ENCODE results near the gene RNF144A.

Gene RNF144A

DNA sequence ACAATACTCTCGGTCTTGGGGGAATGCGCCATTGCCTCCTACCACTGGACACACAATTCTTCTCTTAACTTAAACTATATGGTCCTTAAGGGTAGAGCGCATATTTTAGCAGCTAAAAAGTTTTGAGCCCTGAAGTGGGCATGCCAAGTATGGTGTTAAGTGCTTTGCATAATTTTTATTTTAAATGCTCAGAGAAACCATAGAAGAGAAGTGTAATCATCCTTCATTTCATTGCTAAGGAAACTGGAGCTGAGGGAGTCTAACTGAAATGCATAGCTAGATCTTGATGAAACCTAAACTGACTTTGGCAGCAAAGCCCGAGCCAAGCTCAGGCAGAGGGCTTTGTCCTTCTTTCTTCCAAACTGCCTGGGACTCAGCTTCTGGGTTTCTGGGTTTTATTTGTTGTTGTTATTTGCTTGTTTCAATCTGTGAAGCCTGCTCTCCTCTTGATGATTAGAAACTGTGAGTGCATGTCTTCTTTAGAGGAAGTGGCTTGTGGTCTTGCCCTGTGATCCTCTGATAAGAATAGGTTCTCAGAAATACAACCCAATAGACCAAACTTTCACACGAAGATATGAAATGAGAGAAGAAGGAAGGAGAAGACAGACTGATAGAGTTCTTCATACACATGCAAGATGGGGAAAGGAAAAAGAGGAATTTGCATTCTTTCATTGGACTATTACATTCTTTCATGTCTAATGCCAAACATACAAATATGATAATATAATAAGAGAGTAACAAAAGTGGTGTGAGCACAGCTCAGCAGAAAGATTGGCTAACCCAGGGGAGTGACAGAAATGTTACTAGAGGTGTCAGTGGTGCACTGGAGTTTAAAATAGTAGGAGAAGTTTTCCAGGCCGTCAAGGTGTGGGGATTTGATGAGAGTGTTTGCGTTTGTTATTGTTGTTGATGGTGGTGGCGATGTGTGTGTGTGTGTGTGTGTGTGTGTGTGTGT lies 7.5 kb upstream of the RNF144A start:
- no peak for DNase-seq

DNA sequence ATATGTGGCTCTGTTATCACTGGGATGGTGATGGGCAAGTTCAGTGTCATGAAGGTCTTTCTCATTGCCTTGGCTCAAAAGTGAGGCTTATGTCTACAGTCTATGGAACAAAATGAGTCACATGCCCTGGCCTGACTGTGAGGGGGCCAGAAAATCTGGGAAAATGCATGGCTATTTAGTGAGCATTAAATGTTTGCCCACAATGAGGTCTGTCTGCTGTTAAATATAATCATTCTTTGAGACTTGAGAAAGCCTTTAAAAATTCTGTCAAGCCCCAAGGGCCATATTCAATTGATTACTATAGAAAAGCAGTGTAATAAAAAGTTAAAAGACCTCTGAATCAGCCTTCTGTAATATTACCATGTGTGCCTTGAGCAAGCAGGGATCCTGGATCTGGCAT lies 5.5 kb upstream of the RNF144A start:
- DNase-seq: no peak

DNA sequence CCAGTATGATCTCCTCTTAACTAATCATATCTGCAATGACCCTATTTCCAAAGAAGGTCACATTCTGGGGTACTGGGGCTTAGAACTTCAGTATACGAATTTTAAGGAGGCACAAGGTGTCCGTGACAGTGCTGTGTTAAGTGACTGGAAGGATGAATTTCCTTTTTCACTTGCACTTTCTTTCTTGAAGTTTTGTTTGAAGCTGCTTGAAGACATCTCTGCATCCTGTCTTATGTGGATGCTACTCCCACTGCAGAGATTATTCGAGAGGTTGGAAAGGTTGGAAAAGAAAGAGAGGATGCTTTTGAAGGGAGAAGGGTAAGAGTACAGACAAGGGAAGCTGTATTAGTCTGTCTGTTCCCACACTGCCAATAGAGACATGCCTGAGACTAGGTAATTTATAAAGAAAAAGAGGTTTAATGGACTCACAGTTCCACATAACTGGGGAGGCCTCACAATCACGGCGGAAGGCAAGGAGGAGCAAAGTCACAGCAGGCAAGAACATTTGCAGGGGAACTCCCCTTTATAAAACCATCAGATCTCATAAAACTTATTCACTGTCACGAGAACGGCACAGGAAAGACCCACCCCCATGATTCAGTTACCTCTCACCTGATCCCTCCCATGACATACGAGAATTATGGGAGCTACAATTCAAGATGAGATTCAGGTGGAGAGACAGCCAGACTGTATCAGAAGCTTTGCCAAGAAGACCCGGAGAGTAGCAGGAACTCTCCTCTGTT lies 3.6 kb upstream of the RNF144A start:
- no peak for DNase-seq

DNA sequence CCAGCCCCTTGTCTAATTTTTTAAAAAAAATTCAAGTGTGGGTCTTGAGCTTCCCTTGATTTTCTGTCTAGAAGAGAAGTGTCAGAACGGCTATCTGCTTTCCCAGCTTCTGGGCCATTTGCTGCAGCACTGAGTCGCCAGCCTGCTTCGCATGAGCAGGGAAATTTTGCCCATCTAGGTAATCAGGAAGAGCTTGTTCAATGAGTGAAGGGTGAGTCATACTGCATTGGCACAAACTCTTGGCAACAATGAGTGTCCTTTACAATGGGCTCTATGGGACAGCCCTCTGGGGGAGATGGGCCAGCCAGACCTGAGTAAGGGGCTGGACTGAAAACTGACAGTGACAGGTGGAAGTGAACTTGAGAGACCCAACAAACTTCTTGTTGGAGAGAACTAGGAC lies 2.4 kb upstream of the RNF144A start:
- DNase-seq: no peak

GRCh38 chr2:6915399-6915798 lies 1.8 kb upstream of the RNF144A start:
- no peak for DNase-seq

DNA sequence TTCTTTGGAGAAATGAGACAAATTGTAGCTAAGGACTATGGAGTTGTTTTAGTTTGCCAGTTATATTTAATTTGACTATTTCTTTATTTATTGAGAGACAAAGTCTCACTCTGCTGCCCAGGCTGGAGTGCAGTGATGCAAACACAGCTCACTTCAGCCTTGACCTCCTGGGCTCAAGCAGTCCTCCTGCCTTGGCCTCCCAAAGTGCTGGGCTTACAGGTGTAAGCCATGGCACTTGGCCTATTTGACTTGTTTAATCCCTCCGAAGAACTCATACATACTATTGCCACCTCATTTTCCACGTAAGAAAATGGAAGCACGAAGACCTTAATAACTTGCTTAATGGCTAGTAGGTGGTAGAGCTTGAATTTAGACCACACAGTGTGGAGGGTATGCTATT lies 988 bp upstream of the RNF144A start:
- DNase-seq: no peak

- no peak for DNase-seq
Measured at GRCh38 chr2:6916736-6917070, 509 bp upstream of the RNF144A start.

GRCh38 chr2:6917761-6918421 lies 679 bp downstream of the RNF144A start:
- no peak for DNase-seq

GRCh38 chr2:6919901-6920742 lies 2.9 kb downstream of the RNF144A start:
- no peak for DNase-seq

DNA sequence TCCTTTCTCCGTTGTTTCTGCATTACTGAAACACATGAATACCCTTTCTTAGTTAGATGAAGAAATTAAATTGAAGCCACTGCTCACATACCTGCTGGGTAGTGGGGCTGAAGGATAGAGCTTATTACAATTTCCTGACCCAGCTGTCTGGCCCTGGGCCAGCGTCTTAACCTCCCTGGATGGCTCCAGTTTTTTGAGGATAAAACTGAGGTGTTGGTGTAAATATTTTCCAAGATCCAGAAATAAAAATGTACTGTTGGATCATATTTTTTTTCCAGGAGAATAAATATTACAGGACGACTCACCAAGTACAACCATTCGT lies 3.5 kb downstream of the RNF144A start:
- no peak for DNase-seq

- DNase-seq: no peak
Measured at GRCh38 chr2:6921321-6921922, 4.2 kb downstream of the RNF144A start.

- DNase-seq: no peak
Measured at GRCh38 chr2:6922201-6922656, 5.0 kb downstream of the RNF144A start.

GRCh38 chr2:6923319-6923718 lies 6.1 kb downstream of the RNF144A start:
- no peak for DNase-seq

- no peak for DNase-seq
Measured at GRCh38 chr2:6924101-6924923, 7.1 kb downstream of the RNF144A start.

DNA sequence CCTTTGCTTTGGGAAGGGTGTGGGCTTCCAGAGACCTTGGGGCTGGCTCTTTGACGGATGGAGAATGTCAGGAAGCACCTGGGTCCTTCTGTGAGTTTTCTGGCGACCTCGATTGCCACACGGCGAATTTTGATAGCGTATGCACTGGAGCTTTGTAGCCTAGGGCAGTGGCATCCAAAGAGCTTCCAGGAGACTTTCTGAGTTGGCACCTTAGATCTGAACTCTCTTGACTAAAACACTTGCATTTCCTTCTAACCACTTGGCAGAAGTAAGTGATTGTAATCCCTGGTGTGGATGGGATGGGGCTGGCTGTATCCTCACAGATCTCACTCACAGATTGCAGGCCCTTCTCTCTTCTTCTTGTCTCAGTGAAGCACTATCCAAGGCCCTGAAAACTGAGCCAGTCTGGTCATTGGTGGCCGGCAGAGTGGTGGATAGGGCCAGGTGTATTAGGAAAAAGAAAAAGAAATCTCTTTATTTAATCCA lies 7.8 kb downstream of the RNF144A start:
- DNase-seq: no peak

DNA sequence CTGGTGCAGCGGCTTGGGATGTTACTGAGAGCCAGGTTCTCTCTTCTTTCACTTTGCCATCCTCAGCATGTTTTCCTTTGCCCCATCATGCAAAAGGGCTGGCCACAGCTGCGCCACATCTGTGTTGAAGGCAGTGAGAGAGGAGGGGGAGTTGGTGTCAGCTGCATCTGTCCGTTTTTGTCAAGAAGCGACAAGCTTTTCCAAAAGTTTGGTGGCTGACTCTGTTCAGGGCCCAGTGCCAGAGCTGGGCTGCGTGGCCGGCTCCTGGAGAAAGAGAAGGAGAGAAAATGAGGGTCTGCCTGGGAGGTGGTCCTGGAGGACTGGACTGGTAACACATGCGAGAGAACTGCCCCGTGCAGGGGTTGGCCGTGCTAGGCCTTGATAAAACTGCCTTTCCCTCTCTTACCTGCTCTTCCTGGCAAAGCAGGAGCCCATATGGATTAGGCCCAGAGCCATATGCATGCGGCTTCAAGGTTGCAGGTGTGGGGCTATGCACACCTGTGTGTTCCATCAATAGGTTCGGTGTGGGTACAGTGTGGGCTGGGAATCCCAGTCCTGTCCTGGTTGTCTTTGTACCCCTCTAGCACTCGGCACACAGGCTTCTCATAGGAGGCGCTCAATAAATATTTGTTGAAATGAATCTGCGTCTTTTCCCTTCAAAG lies 9.0 kb downstream of the RNF144A start:
- no peak for DNase-seq

- no peak for DNase-seq
Measured at GRCh38 chr2:6927186-6927585, 10.0 kb downstream of the RNF144A start.

GRCh38 chr2:6927753-6928152 lies 10.5 kb downstream of the RNF144A start:
- DNase-seq: no peak

DNA sequence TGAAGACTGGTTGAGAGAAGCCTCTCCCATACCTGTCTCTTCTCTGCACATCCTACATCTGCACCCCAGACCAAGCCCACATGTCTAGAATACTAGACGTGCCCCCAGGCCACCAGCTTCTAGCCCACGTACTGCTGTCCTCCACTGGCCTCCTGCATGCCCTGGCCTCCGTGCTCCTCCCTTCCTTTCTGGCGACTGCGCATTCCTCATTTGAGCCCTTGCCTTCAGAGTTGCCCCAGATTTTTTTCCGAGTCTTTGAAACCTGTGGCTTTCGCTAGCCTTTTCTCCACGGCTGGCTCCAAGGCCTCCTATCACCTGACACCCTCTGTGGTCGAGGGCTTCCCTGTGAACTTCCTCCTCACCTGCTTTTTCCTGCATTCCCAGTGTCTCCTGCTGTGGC lies 11.2 kb downstream of the RNF144A start:
- DNase-seq: no peak

GRCh38 chr2:6929196-6929819 lies 12.1 kb downstream of the RNF144A start:
- DNase-seq: no peak

All from NCI-H2081 treated with DMSO at 0.1 percent for 48 hours (cell line).